ENCODE results near the gene REELD1.

Gene REELD1

GRCh38 chr4:146247356-146247755 is 33.0 kb downstream of the REELD1 start:
- TF ChIP-seq CTCF (IDR thresholded peaks at IDR 0.05; ENCODE audit: insufficient read depth, missing control alignments): no peak
- DNase-seq (ENCODE audit: insufficient read length, low spot score): no peak
- no peak for FAIRE-seq

DNA sequence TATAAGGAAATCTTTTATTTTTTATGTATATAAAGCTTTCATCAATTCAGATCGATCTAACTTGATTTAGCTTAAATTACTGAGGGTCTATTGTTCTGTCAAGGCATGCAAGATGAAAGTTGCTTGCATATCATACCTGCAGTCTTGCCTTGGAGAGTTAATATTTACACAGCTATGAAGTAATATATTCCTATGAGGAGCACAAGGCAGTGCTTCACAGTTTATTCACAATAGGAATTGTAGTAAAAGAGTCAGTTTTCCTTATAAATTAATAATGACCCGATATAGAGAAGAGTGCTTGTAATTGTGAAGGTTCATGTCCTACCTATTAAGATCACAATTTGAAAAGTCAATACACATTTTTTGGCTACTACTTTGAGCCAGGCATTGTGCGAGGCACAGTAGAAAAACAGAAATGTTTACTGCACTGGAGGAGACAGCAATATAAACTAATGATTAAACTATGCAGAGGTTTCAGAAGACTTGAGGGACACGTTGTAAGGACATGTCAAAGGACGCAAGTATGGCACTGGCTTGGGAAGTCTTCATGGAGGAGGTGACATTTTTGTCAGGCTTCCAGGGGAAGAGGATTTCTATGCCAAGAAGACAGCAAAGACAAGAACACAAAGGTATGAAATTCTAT is 38.8 kb downstream of the REELD1 start:
- no peak for FAIRE-seq
- TF ChIP-seq CTCF (IDR thresholded peaks at IDR 0.05; ENCODE audit: insufficient read depth, missing control alignments): no peak
- no peak for DNase-seq (ENCODE audit: insufficient read length, low spot score)

DNA sequence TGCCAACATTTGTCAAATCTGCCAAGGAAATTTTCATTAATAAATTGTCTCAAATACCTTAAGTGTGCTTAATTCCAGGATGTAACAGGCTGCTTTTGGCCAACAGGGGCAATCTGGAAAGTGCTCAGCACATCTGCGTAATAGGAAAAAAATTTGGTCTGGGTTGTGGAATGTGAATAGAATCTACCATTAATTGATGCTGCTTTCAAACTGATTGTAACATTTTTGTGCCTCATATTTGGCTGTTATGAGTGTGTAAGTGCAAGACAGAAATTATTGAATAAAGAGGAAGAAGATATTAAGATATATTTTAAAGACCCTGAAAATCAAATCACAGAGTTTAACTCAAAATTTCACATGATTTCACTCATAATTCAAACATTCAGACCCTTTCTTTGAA is 41.1 kb downstream of the REELD1 start:
- FAIRE-seq: no peak

GRCh38 chr4:146255874-146256273 is 41.5 kb downstream of the REELD1 start:
- DNase-seq (ENCODE audit: insufficient read length, low spot score): no peak
- TF ChIP-seq CTCF (IDR thresholded peaks at IDR 0.05; ENCODE audit: insufficient read depth, missing control alignments): no peak
- FAIRE-seq: no peak

More for the DNA sequence above, 41.1 kb downstream of the REELD1 start:
- TF ChIP-seq CTCF (IDR thresholded peaks at IDR 0.05; ENCODE audit: insufficient read depth, missing control alignments): no peak
- no peak for DNase-seq (ENCODE audit: insufficient read length, low spot score)

DNA sequence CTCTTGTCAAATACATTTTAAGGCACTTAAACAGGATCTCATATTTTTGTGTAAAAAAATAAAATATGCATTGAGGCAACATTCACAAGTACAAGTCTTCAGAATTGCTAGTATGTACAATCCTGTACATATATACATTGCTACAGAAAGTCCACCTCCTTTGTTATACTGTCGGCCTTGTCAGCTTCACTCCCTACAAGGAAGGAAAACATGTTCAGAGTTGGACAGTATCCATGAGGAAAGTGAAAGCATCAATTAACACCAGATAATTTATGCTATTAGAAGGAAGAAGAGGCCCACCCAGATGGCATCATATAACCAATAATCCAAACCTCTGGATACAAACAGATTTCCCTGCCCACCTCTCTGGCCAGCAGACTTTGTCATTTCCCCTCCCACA is 42.0 kb downstream of the REELD1 start:
- FAIRE-seq: no peak

DNA sequence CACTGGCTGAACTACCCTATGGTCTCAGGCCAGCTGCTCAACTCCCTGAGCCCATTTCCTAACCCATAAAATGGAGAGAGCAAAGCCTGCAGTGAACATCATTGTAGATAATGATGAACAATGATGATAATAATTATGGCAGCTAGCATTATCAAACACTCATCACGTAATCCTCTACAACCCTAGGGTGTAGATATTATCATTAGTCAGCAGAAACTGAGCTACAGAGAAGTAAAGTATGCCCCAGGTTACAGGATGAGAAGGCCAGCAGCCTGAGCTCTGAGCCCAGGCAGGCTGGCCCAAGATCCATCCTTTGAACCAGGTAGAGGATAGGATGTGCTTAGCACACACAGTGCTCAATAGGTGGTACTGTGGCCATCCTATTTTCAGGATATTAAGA is 43.2 kb downstream of the REELD1 start:
- FAIRE-seq (no peak), DNase-seq (ENCODE audit: insufficient read length, low spot score) (no peak)
- no peak for TF ChIP-seq CTCF (IDR thresholded peaks at IDR 0.05; ENCODE audit: insufficient read depth, missing control alignments)

More for the DNA sequence above, 42.0 kb downstream of the REELD1 start:
- TF ChIP-seq CTCF (IDR thresholded peaks at IDR 0.05; ENCODE audit: insufficient read depth, missing control alignments): no peak
- no peak for DNase-seq (ENCODE audit: insufficient read length, low spot score)

GRCh38 chr4:146260521-146260920 is 46.2 kb downstream of the REELD1 start:
- no peak for FAIRE-seq
- no peak for TF ChIP-seq CTCF (IDR thresholded peaks at IDR 0.05; ENCODE audit: insufficient read depth, missing control alignments)
- DNase-seq (ENCODE audit: insufficient read length, low spot score): no peak
